CD4-positive, alpha-beta T cell treated with Interleukin-12 subunit alpha and Interleukin-12 subunit beta, for 1 hour (primary cell): ENCODE measurements around the gene CSNK1G3.

ENCODE experiments used
- DNase-seq: peaks from one replicate; pipeline ENCODE4 v3.0.0-alpha.2; 2020

Gene CSNK1G3

GRCh38 chr5:123514615-123515355 is 2.8 kb downstream of the CSNK1G3 start:
- no peak for DNase-seq

GRCh38 chr5:123515904-123516303 is 3.9 kb downstream of the CSNK1G3 start:
- peak; percentile 60 for DNase-seq

- no peak for DNase-seq
Observed at GRCh38 chr5:123517476-123517875, 5.5 kb downstream of the CSNK1G3 start.

GRCh38 chr5:123518111-123518510 is 6.1 kb downstream of the CSNK1G3 start:
- no peak for DNase-seq

GRCh38 chr5:123520677-123521247 is 8.8 kb downstream of the CSNK1G3 start:
- DNase-seq, result no peak

GRCh38 chr5:123524146-123524545 is 12.2 kb downstream of the CSNK1G3 start:
- DNase-seq, result no peak

- DNase-seq, result no peak
Observed at GRCh38 chr5:123527190-123527589, 15.2 kb downstream of the CSNK1G3 start.

- no peak for DNase-seq
Observed at GRCh38 chr5:123528065-123528464, 16.1 kb downstream of the CSNK1G3 start.

GRCh38 chr5:123528878-123529277 is 16.9 kb downstream of the CSNK1G3 start:
- DNase-seq, result no peak

GRCh38 chr5:123530728-123531127 is 18.8 kb downstream of the CSNK1G3 start:
- no peak for DNase-seq

- DNase-seq, result no peak
Observed at GRCh38 chr5:123535648-123536047, 23.7 kb downstream of the CSNK1G3 start.

- DNase-seq, result no peak
Observed at GRCh38 chr5:123537256-123537655, 25.3 kb downstream of the CSNK1G3 start.

- DNase-seq, result no peak
Observed at GRCh38 chr5:123537845-123538244, 25.9 kb downstream of the CSNK1G3 start.

- DNase-seq, result no peak
Observed at GRCh38 chr5:123538670-123539459, 26.9 kb downstream of the CSNK1G3 start.

- DNase-seq, result no peak
Observed at GRCh38 chr5:123540534-123540933, 28.6 kb downstream of the CSNK1G3 start.

GRCh38 chr5:123543438-123543837 is 31.5 kb downstream of the CSNK1G3 start:
- no peak for DNase-seq

GRCh38 chr5:123545506-123545905 is 33.5 kb downstream of the CSNK1G3 start:
- DNase-seq, result peak; percentile 27

GRCh38 chr5:123546657-123547056 is 34.7 kb downstream of the CSNK1G3 start:
- DNase-seq, result no peak

- DNase-seq, result peak; percentile 85
Observed at GRCh38 chr5:123549256-123549904, 37.4 kb downstream of the CSNK1G3 start.

- DNase-seq, result no peak
Observed at GRCh38 chr5:123554601-123555000, 42.6 kb downstream of the CSNK1G3 start.

GRCh38 chr5:123557907-123558306 is 45.9 kb downstream of the CSNK1G3 start:
- no peak for DNase-seq

GRCh38 chr5:123558762-123559433 is 46.9 kb downstream of the CSNK1G3 start:
- no peak for DNase-seq

GRCh38 chr5:123559434-123559775 is 47.4 kb downstream of the CSNK1G3 start:
- DNase-seq, result no peak
